PFSK-1 (cell line): ENCODE data around the gene PTPRN2.

Experiments
- FOXP2 ChIP-seq: optimal IDR thresholded peaks from 2 replicates; pipeline ENCODE3; 2011; ENCODE audit warnings: borderline replicate concordance, control low read depth, inconsistent platforms; ENCODE audit not compliant: insufficient read depth; ENCODE audit errors: extremely low read length, extremely low read depth
- POLR2AphosphoS5 ChIP-seq: IDR thresholded peaks from 2 replicates; pipeline ENCODE4 v1.6.1; 2012; ENCODE audit warnings: low read depth, mild to moderate bottlenecking, control low read depth, low read length, moderate library complexity
- SIN3A ChIP-seq: IDR thresholded peaks from 2 replicates; pipeline ENCODE4 v1.6.1; 2012; ENCODE audit warnings: mild to moderate bottlenecking, low read length, moderate library complexity, borderline replicate concordance; ENCODE audit not compliant: insufficient read depth
- TAF1 ChIP-seq: IDR thresholded peaks from 2 replicates; pipeline ENCODE4 v1.6.1; 2012; ENCODE audit warnings: low read length, control low read depth, borderline replicate concordance; ENCODE audit not compliant: insufficient read depth
- TF ChIP-seq, protein P1 (sequence below), 2 experiments: IDR thresholded peaks; 2 replicates each; pipeline versions ENCODE4 v1.6.1 to v1.8.0; 2011 to 2012; ENCODE audit warnings: low read depth in 2 of 2, low read length in 2 of 2, control low read depth in 1 of 2, inconsistent platforms in 1 of 2, mild to moderate bottlenecking in 1 of 2, moderate library complexity in 1 of 2; ENCODE audit not compliant: insufficient read depth in 1 of 2

Gene PTPRN2

DNA sequence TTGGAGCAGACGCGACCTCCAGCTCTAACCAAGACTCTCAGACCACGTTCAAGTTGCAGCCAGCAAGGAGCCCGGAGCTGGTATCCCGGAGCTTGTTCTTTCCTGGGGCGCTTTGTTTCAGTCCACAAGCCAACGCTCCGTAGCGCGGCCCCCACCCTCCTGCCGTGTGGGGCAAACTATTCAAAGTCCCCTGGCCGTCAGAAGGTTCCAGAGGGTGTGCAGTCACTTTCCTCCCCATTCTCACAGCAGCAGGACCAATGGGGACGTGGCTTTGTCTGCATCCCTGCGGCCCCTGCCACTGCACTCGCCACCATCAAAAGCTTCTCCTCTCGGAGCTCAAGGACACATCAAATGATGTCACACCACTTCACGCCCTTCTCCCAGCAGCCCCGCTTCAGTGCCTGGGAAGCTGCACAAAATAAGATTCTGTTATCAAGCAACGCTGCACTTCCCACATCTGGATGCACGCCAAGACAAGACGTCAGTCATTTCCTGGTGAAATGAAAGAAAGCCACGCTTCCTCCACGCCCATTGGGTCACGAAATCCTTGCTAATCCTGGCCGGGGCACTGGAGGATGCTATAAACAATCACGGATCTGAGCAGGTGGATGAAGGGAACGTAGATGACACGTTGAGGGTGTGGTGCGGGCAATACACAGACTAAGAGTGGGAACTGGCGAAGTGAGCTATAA is 348.2 kb downstream of the PTPRN2 start:
- TF ChIP-seq POLR2AphosphoS5, result no peak
- no peak for TF ChIP-seq SIN3A
- TF ChIP-seq TAF1, result no peak

DNA sequence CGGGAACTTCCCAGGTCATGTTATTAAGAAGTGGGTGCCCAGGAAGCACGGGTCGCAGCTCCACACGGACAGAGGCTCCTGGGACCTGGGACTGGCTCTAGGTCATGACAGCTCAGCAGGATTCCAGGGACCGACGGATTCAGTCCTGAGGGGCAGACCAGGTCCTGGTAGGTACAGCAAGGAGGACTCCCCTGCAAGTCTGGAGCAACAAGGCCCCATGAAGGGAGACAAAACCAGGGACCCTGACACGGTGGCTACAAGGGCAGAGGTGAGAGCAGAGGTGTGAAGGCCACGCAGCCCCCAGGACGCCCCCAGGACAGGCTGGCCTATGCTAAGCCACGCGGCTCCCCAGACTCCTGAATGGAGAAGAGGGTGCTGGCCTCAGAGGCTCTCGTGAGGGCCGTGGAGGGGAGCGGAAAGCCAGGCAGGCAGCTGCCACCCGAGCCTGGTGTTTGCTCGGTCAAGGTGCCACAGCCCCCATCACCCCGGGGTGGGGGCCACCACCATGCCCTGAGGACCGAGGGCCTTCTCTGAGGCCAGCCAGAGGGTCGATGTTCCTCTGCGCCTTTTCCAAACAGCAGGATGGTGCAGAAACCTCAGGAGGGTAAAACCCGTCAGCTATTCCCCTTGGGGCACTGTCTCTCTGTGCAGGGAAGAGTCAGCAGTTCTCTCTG is 348.9 kb downstream of the PTPRN2 start:
- no peak for TF ChIP-seq SIN3A
- no peak for TF ChIP-seq FOXP2
- TF ChIP-seq TAF1, result no peak
- TF ChIP-seq POLR2AphosphoS5, result no peak
- TF ChIP-seq, protein P1, sequence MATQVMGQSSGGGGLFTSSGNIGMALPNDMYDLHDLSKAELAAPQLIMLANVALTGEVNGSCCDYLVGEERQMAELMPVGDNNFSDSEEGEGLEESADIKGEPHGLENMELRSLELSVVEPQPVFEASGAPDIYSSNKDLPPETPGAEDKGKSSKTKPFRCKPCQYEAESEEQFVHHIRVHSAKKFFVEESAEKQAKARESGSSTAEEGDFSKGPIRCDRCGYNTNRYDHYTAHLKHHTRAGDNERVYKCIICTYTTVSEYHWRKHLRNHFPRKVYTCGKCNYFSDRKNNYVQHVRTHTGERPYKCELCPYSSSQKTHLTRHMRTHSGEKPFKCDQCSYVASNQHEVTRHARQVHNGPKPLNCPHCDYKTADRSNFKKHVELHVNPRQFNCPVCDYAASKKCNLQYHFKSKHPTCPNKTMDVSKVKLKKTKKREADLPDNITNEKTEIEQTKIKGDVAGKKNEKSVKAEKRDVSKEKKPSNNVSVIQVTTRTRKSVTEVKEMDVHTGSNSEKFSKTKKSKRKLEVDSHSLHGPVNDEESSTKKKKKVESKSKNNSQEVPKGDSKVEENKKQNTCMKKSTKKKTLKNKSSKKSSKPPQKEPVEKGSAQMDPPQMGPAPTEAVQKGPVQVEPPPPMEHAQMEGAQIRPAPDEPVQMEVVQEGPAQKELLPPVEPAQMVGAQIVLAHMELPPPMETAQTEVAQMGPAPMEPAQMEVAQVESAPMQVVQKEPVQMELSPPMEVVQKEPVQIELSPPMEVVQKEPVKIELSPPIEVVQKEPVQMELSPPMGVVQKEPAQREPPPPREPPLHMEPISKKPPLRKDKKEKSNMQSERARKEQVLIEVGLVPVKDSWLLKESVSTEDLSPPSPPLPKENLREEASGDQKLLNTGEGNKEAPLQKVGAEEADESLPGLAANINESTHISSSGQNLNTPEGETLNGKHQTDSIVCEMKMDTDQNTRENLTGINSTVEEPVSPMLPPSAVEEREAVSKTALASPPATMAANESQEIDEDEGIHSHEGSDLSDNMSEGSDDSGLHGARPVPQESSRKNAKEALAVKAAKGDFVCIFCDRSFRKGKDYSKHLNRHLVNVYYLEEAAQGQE (IDR thresholded peaks at IDR 0.05; ENCODE audit: insufficient read depth in 1 of 2, low read depth in 2 of 2, low read length in 2 of 2), result no peak

DNA sequence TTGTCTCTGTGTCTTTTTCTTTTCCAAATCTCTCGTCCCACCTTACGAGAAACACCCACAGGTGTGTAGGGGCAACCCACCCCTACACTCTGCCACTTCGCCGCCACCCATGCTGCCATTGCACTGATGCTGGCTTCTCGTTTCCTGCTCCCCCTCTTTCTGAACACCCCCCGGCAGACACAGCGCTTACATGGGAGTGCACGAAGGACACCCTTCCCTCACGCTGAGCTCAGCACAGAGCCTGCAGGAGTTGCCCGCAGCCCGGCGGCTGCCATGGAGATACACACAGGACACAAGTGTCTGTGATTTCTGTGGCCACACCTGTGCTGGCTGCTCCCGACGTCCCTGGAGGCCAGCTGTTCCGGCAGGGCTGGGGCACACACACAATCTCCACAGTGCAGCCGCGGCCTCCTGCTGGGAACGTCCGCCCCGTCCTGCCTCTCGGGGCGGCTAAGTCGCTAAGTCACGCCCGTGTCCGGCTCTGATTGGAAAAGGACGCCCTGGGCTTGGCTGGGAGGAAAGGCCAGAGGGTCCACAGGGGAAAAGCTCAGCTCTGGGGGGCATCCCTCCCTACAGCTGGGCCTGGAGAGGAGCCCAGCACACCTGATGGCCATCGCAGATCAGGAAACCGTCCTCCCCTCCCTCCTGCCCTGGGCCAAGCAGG is 349.8 kb downstream of the PTPRN2 start:
- TF ChIP-seq TAF1 (no peak), POLR2AphosphoS5 (no peak), SIN3A (no peak)
- TF ChIP-seq, protein P1 (IDR thresholded peaks at IDR 0.05; ENCODE audit: insufficient read depth in 1 of 2, low read depth in 2 of 2, low read length in 2 of 2), result no peak

DNA sequence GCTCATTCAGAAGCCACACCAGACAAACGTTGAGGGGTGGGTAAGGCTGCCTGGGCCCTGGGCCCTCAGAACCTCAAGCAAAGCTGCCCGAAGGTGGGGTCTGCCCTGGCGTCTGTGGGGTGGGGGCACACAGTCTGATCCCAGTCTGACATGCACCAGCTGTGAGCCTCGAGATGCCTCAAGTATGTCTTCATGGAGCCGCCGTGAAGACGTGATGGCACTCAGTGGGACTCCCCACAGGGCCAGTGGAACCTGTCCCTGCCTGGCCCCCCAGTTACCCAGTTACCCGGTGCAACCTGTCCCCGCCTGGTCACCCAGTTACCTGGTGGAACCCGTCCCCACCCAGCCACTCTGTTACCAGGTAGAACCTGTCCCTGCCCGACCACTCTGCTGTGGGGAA is 351.2 kb downstream of the PTPRN2 start:
- TF ChIP-seq, protein P1 (IDR thresholded peaks at IDR 0.05; ENCODE audit: insufficient read depth in 1 of 2, low read depth in 2 of 2, low read length in 2 of 2), result no peak
- TF ChIP-seq FOXP2, result no peak

DNA sequence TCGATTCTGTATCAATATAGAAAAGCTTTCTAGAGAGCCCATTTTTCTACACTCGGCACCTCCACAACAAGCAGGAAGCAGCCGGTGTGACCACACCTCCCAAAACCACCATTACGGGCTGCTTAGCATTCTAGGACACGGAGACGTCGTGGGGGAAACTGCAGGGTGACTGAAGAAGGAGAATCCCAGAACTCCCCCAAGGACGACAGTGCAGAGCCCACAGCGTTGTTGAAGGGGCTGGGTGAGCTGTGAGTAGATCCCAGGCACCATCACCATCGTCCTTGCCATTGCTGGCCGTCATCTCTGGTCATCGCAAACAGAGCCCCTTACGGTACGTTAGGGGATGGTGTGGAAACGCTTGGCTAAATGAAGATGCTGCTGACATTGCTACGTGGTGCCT is 351.8 kb downstream of the PTPRN2 start:
- TF ChIP-seq POLR2AphosphoS5 (no peak), SIN3A (no peak), FOXP2 (no peak), TAF1 (no peak)
- TF ChIP-seq, protein P1 (IDR thresholded peaks at IDR 0.05; ENCODE audit: insufficient read depth in 1 of 2, low read depth in 2 of 2, low read length in 2 of 2), result no peak
